Measurements from ENCODE around the gene G6PC3.

DNA sequence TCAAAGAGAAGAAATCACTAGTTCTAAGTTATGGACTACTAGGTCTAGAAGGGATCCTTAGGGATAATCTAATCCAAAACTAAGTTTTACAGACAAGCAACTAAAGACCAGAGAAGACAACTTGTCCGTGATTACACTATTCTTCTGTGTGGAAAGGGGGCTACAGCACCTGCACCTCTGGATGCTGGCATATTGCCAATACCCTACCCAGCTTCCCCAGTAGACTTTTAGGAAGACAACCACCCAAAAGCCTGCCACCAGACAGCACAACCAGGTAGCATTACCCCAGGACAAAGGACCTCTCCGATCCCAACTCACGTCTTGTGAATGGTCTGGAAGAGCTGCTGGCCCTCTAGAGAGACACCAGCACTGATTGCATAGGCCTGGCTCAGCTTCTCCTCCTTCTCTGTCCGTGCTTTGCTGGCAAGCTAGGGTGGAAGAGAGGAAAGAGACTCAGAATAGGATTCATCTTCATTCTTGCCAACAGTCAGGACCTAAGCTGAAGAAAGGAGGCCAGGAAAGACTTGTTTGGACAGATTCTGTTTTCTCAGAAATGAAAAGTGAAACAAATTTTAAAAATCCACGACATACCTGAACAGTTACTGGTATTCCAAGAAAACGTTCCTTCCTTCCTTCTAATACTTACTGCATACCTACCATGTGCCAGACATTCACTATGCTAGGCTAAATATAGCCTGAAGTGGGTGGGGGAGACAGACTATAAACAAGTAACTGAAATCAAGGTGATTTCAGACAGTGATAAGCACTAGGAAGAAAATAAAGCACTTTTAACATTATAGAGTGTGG is 30.5 kb upstream of the G6PC3 start:
- TF ChIP-seq EZH2 (IDR thresholded peaks at IDR 0.05), result no peak
- no peak for TF ChIP-seq FOXP2 (optimal IDR thresholded peaks at IDR 0.05; ENCODE audit: control extremely low read depth, extremely low read length, insufficient read depth)
- TF ChIP-seq POLR2AphosphoS5 (IDR thresholded peaks at IDR 0.05; ENCODE audit: borderline replicate concordance, low read depth, low read length), result no peak
